Thymus (tissue), 11 donors: ENCODE data around the gene RYK. TPM values are rescaled to one million over a fixed set of nuclear protein-coding genes. Genes with fewer than 3 reads are reported as not detected.

ENCODE experiments used
- DNase-seq, 9 donors: peaks; one replicate each; pipeline ENCODE4 v3.0.0-alpha.2; 2013; ENCODE audit warnings: low spot score in 9 of 9, low read depth in 6 of 9, missing footprints in 1 of 9
- H3K27ac ChIP-seq, 2 donors: one replicate each; pipeline ENCODE4 v1.5.1; 2013; ENCODE audit warnings: control low read depth in 1 of 2, low read depth in 1 of 2, low read length in 1 of 2, mild to moderate bottlenecking in 1 of 2, moderate library complexity in 1 of 2
- H3K27me3 ChIP-seq, 2 donors: one replicate each; pipeline ENCODE4 v1.5.1; 2013; ENCODE audit warnings: low read length in 1 of 2; ENCODE audit not compliant: control insufficient read depth in 2 of 2, insufficient read depth in 1 of 2
- H3K36me3 ChIP-seq, 2 donors: one replicate each; pipeline ENCODE4 v1.5.1; 2013; ENCODE audit warnings: low read length in 1 of 2, mild to moderate bottlenecking in 1 of 2, moderate library complexity in 1 of 2; ENCODE audit not compliant: control insufficient read depth in 2 of 2, insufficient read depth in 2 of 2
- H3K4me1 ChIP-seq, 2 donors: one replicate each; pipeline ENCODE4 v1.5.1; 2013; ENCODE audit warnings: low read length in 2 of 2; ENCODE audit not compliant: control insufficient read depth in 2 of 2, insufficient read depth in 2 of 2
- H3K4me3 ChIP-seq, 2 donors: one replicate each; pipeline ENCODE4 v1.5.1; 2013; ENCODE audit warnings: low read length in 2 of 2, control low read depth in 1 of 2, mild to moderate bottlenecking in 1 of 2
- H3K9me3 ChIP-seq, 2 donors: one replicate each; pipeline ENCODE4 v1.5.1; 2013; ENCODE audit warnings: low read length in 1 of 2, mild to moderate bottlenecking in 1 of 2; ENCODE audit not compliant: control insufficient read depth in 2 of 2, insufficient read depth in 1 of 2
- WGBS: extraction: QIAGEN DNeasy Blood & Tissue Kit; methylation state at CpG from one replicate; pipeline ENCODE4 v1.1.7; 2013; 5-methylcytosine and 5-hydroxymethylcytosine counted together
- polyA plus RNA-seq: library from polyadenylated mRNA; stranded (reverse); fragments of 200-250 nt; gene quantifications from one replicate; pipeline ENCODE4 v1.2.3, GENCODE V29; 2013
- total RNA-seq: library from RNA; stranded (reverse); fragments of 120-200 nt; gene quantifications from one replicate; pipeline ENCODE4 v1.2.4, GENCODE V29; 2013
- donor health status: healthy.

The RYK gene
- total and polyA plus RNA-seq, 2 donors, result 40.9 to 53.6 TPM

GRCh38 chr3:134153761-134154160 is 96.9 kb downstream of the RYK start:
- no peaks in the 10 kb centered on the region for H3K4me1 ChIP-seq
- H3K9me3 ChIP-seq, result no peaks in the 10 kb centered on the region
- no peak overlapping the region for H3K4me3 ChIP-seq
- no peaks in the 10 kb centered on the region for H3K27me3 ChIP-seq
- WGBS, result 98% methylated on average over 13 of the region's 13 CpGs
- no peak overlapping the region for H3K27ac ChIP-seq
- DNase-seq, result no peak
- peaks cover 9 to 20% of the 10 kb centered on the region in 2 donors for H3K36me3 ChIP-seq

- Histone ChIP-seq H3K4me3 (no peak overlapping the region), H3K36me3 (peaks cover 5 to 6% of the 10 kb centered on the region in 2 donors), H3K27me3 (no peaks in the 10 kb centered on the region), H3K27ac (no peak overlapping the region), H3K9me3 (no peaks in the 10 kb centered on the region), H3K4me1 (no peaks in the 10 kb centered on the region)
- no peak for DNase-seq
- 95% methylated on average over 2 of the region's 2 CpGs for WGBS
Measured at GRCh38 chr3:134150476-134150875, 100.2 kb downstream of the RYK start.

GRCh38 chr3:134149286-134149685 is 101.4 kb downstream of the RYK start:
- no peak overlapping the region for H3K27ac ChIP-seq
- no peaks in the 10 kb centered on the region for H3K4me1 ChIP-seq
- H3K4me3 ChIP-seq, result no peak overlapping the region
- H3K36me3 ChIP-seq, result peaks cover 4 to 5% of the 10 kb centered on the region in 2 donors
- H3K27me3 ChIP-seq, result no peaks in the 10 kb centered on the region
- no peaks in the 10 kb centered on the region for H3K9me3 ChIP-seq
- over 99% methylated on average over 2 of the region's 2 CpGs for WGBS
- DNase-seq, result no peak

GRCh38 chr3:134148534-134148933 is 102.1 kb downstream of the RYK start:
- DNase-seq, result no peak
- WGBS, result 98% methylated on average over 3 of the region's 3 CpGs
- Histone ChIP-seq H3K27me3 (no peaks in the 10 kb centered on the region), H3K36me3 (no peaks in the 10 kb centered on the region), H3K4me3 (no peak overlapping the region), H3K9me3 (no peaks in the 10 kb centered on the region), H3K4me1 (no peaks in the 10 kb centered on the region), H3K27ac (no peak overlapping the region)

GRCh38 chr3:134147411-134147810 is 103.2 kb downstream of the RYK start:
- no peak overlapping the region for H3K4me3 ChIP-seq
- H3K27ac ChIP-seq, result no peak overlapping the region
- DNase-seq, result no peak
- no peaks in the 10 kb centered on the region for H3K36me3 ChIP-seq
- 98% methylated on average over 3 of the region's 3 CpGs for WGBS
- H3K27me3 ChIP-seq, result no peaks in the 10 kb centered on the region
- H3K9me3 ChIP-seq, result no peaks in the 10 kb centered on the region
- H3K4me1 ChIP-seq, result no peaks in the 10 kb centered on the region

GRCh38 chr3:134146666-134147065 is 104.0 kb downstream of the RYK start:
- no peaks in the 10 kb centered on the region for H3K27me3 ChIP-seq
- no peak overlapping the region for H3K27ac ChIP-seq
- DNase-seq, result no peak
- no peak overlapping the region for H3K4me3 ChIP-seq
- H3K4me1 ChIP-seq, result no peaks in the 10 kb centered on the region
- no peaks in the 10 kb centered on the region for H3K9me3 ChIP-seq
- no peaks in the 10 kb centered on the region for H3K36me3 ChIP-seq

GRCh38 chr3:134145183-134145582 is 105.5 kb downstream of the RYK start:
- no peaks in the 10 kb centered on the region for H3K27me3 ChIP-seq
- H3K27ac ChIP-seq, result no peak overlapping the region
- H3K4me1 ChIP-seq, result no peaks in the 10 kb centered on the region
- H3K36me3 ChIP-seq, result no peaks in the 10 kb centered on the region
- no peaks in the 10 kb centered on the region for H3K9me3 ChIP-seq
- no peak overlapping the region for H3K4me3 ChIP-seq
- no peak for DNase-seq
- WGBS, result 85% methylated on average over 3 of the region's 3 CpGs

GRCh38 chr3:134144694-134145093 is 106.0 kb downstream of the RYK start:
- H3K4me1 ChIP-seq, result no peaks in the 10 kb centered on the region
- 87% methylated on average over 3 of the region's 3 CpGs for WGBS
- no peak for DNase-seq
- no peak overlapping the region for H3K27ac ChIP-seq
- no peaks in the 10 kb centered on the region for H3K9me3 ChIP-seq
- H3K4me3 ChIP-seq, result no peak overlapping the region
- no peaks in the 10 kb centered on the region for H3K27me3 ChIP-seq
- H3K36me3 ChIP-seq, result no peaks in the 10 kb centered on the region

- no peaks in the 10 kb centered on the region for H3K36me3 ChIP-seq
- no peak overlapping the region for H3K27ac ChIP-seq
- no peak for DNase-seq
Measured at GRCh38 chr3:134143828-134144401, 106.7 kb downstream of the RYK start.

GRCh38 chr3:134136604-134137003 is 114.1 kb downstream of the RYK start:
- Histone ChIP-seq H3K36me3 (no peaks in the 10 kb centered on the region), H3K4me3 (no peak overlapping the region), H3K9me3 (no peaks in the 10 kb centered on the region), H3K4me1 (no peaks in the 10 kb centered on the region), H3K27ac (no peak overlapping the region), H3K27me3 (no peaks in the 10 kb centered on the region)
- WGBS, result 83% methylated on average over 3 of the region's 3 CpGs
- no peak for DNase-seq

More at GRCh38 chr3:134143828-134144401, 106.7 kb downstream of the RYK start:
- 96% methylated on average over 6 of the region's 6 CpGs for WGBS
- no peaks in the 10 kb centered on the region for H3K27me3 ChIP-seq
- no peak overlapping the region for H3K4me3 ChIP-seq
- no peaks in the 10 kb centered on the region for H3K9me3 ChIP-seq
- H3K4me1 ChIP-seq, result no peaks in the 10 kb centered on the region
